Activated naive CD4-positive, alpha-beta T cell treated with anti-CD3 and anti-CD28 coated beads, Interleukin-2, amount 10 ng/mL, durations not matched to agents 7 days and 5 days (primary cell): ENCODE measurements around the gene CYP3A5.
"Not testable (repeated sequence)": the region's sequence is repeated elsewhere in the genome, so short reads cannot be mapped to it uniquely, and the experiment has no call there.

Source experiments
- CTCF ChIA-PET: fragments of 350-600 bp; sonication (Branson Sonifier 250); formaldehyde crosslinking; loops from one replicate; lab custom pipeline; 2021; ENCODE audit warnings: antibody characterized with exemption; lab: Charles Lee
- DNase-seq: peaks from one replicate; pipeline ENCODE4 v3.0.0-alpha.2; 2020
- H3K27ac Mint-ChIP-seq: one replicate; pipeline ENCODE4 v1.8.0; 2021; ENCODE audit warnings: mild to moderate bottlenecking, moderate library complexity, mixed read lengths
- H3K27me3 Mint-ChIP-seq: one replicate; pipeline ENCODE4 v1.8.0; 2021; ENCODE audit warnings: mild to moderate bottlenecking, mixed read lengths
- H3K36me3 Mint-ChIP-seq: one replicate; pipeline ENCODE4 v1.8.0; 2021; ENCODE audit warnings: mixed read lengths
- H3K4me1 Mint-ChIP-seq: one replicate; pipeline ENCODE4 v1.8.0; 2021; ENCODE audit warnings: mixed read lengths
- H3K4me3 Mint-ChIP-seq: one replicate; pipeline ENCODE4 v1.8.0; 2021; ENCODE audit warnings: mild to moderate bottlenecking, moderate library complexity, mixed read lengths
- H3K9me3 Mint-ChIP-seq: one replicate; pipeline ENCODE4 v1.8.0; 2021; ENCODE audit warnings: mixed read lengths

The CYP3A5 gene

DNA sequence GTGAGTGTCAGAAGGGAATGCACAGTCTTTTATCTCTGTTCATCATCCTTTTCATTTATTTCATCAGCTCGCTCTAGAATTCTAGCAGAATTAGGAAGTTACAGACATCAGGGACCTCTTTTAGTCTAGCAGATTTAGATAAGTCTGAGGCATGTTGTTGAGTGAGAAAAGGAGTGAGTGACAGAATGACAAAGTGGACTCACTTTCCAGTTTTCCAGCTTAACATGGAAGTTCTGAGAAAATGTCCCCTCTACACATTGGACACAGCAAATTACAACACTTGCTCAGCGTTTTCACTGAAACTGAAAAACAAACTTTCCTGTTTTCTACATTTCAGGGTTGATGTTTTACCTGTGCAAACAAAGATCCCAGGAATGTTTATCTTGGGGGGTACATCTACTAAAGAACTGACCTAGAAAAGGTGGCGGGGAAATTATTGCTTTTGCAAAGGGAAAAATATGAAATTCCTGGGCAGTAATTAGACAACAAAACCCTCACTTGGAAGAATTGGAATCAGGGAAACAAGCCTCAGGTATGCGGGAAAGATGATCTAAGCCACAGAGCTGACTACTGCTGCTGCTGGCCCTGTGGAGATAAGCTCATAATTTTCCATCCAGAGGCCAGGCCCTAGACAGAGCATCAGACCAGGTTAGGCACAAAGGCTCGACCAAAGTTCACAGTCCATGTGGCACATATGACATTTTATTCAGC, 14.6 kb upstream of the CYP3A5 start:
- CTCF ChIA-PET, result no interaction called here

DNA sequence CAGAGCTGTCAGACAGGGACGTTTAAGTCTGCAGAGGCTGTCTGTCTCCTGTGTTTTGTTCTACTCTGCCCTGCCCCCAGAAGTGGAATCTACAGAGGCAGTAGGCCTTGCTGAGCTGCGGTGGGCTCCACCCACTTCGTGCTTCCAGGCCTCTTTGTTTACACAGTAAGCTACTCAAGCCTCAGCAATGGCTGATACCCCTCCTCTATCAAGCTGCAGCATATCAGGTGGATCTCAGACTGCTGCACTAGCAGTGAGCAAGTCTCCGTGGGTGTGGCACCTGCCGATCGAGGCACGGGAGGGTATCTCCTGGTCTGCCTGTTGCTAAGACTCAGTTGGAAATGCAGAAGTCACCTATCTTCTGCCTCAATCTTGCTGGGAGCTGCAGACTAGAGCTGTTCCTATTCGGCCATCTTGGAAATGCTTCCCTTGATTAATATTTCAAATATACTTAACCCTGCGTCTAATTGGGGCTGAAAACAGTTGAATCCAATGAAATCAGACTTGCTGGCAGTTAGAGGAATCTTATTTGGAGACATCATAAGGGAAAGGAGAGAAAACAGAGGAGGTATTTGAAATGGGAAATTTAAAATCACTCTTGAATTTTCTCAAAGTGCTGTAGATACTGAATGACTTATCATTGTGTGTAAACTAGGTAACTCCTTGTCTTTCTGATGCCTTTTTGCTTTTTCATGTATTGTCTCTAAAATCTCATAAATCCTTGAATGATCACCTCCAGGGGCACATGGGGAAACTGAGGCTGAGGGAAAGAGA, 13.8 kb upstream of the CYP3A5 start:
- peaks cover 5% of the 10 kb centered on the region for H3K4me1 Mint-ChIP-seq
- peaks cover 12% of the 10 kb centered on the region for H3K9me3 Mint-ChIP-seq
- H3K27ac Mint-ChIP-seq, result no peak overlapping the region
- H3K27me3 Mint-ChIP-seq, result no peaks in the 10 kb centered on the region
- peak; percentile 28 for DNase-seq
- H3K4me3 Mint-ChIP-seq, result no peak overlapping the region
- CTCF ChIA-PET, result no interaction called here
- peaks cover 3% of the 10 kb centered on the region for H3K36me3 Mint-ChIP-seq

More for the DNA sequence above, 14.6 kb upstream of the CYP3A5 start:
- Mint-ChIP-seq H3K4me3 (no peak overlapping the region), H3K27me3 (no peaks in the 10 kb centered on the region), H3K9me3 (peaks cover 12% of the 10 kb centered on the region), H3K36me3 (peaks cover 3% of the 10 kb centered on the region), H3K4me1 (peaks cover 5% of the 10 kb centered on the region), H3K27ac (no peak overlapping the region)
- DNase-seq, result no peak

DNA sequence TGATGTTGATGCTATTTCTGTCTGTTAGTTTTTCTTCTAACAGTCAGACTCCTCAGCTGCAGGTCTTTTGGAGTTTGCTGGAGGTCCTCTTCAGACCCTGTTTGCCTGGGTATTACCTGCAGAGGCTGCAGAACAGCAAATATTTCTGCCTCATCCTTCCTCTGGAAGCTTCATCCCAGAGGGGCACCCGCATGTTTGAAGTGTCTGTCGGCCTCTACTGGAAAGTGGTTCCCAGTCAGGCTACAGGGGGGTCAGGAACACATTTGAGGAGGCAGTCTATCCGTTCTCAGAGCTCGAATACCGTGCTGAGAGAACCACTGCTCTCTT, 13.3 kb upstream of the CYP3A5 start:
- H3K36me3 Mint-ChIP-seq, result peaks cover 3% of the 10 kb centered on the region
- DNase-seq, result no peak
- H3K27me3 Mint-ChIP-seq, result no peaks in the 10 kb centered on the region
- H3K4me1 Mint-ChIP-seq, result peaks cover 5% of the 10 kb centered on the region
- CTCF ChIA-PET, result no interaction called here
- no peak overlapping the region for H3K27ac Mint-ChIP-seq
- no peak overlapping the region for H3K4me3 Mint-ChIP-seq
- H3K9me3 Mint-ChIP-seq, result peaks cover 12% of the 10 kb centered on the region

GRCh38 chr7:99692563-99692962, 12.8 kb upstream of the CYP3A5 start:
- H3K27ac Mint-ChIP-seq, H3K27me3 Mint-ChIP-seq, H3K36me3 Mint-ChIP-seq, H3K4me1 Mint-ChIP-seq, H3K4me3 Mint-ChIP-seq, DNase-seq, CTCF ChIA-PET: not testable (repeated sequence)
- H3K9me3 Mint-ChIP-seq, result peaks cover 12% of the 10 kb centered on the region

- H3K9me3 Mint-ChIP-seq, result peaks cover 12% of the 10 kb centered on the region
- H3K4me3 Mint-ChIP-seq, H3K4me1 Mint-ChIP-seq, CTCF ChIA-PET, H3K27me3 Mint-ChIP-seq, DNase-seq, H3K27ac Mint-ChIP-seq, H3K36me3 Mint-ChIP-seq: not testable (repeated sequence)
Measured at GRCh38 chr7:99691658-99692057, 11.9 kb upstream of the CYP3A5 start.

GRCh38 chr7:99690918-99691317, 11.1 kb upstream of the CYP3A5 start:
- H3K9me3 Mint-ChIP-seq, result peaks cover 12% of the 10 kb centered on the region

GRCh38 chr7:99685871-99686608, 6.2 kb upstream of the CYP3A5 start:
- H3K36me3 Mint-ChIP-seq, CTCF ChIA-PET, H3K4me1 Mint-ChIP-seq, H3K27ac Mint-ChIP-seq, H3K4me3 Mint-ChIP-seq, H3K27me3 Mint-ChIP-seq, H3K9me3 Mint-ChIP-seq, DNase-seq: not testable (repeated sequence)

More at GRCh38 chr7:99690918-99691317, 11.1 kb upstream of the CYP3A5 start:
- H3K4me3 Mint-ChIP-seq, H3K36me3 Mint-ChIP-seq, CTCF ChIA-PET, H3K27ac Mint-ChIP-seq, H3K4me1 Mint-ChIP-seq, DNase-seq, H3K27me3 Mint-ChIP-seq: not testable (repeated sequence)

- no peak overlapping the region for H3K4me3 Mint-ChIP-seq
- H3K9me3 Mint-ChIP-seq, result no peaks in the 10 kb centered on the region
- H3K36me3 Mint-ChIP-seq, result no peaks in the 10 kb centered on the region
- H3K27ac Mint-ChIP-seq, result no peak overlapping the region
- CTCF ChIA-PET, result no interaction called here
- DNase-seq, result no peak
- H3K27me3 Mint-ChIP-seq, result peaks cover 5% of the 10 kb centered on the region
- no peaks in the 10 kb centered on the region for H3K4me1 Mint-ChIP-seq
Measured at GRCh38 chr7:99685129-99685758, 5.4 kb upstream of the CYP3A5 start.

- no peaks in the 10 kb centered on the region for H3K27me3 Mint-ChIP-seq
- DNase-seq, result no peak
- H3K9me3 Mint-ChIP-seq, result no peaks in the 10 kb centered on the region
- H3K4me1 Mint-ChIP-seq, result peaks cover 17% of the 10 kb centered on the region
- H3K27ac Mint-ChIP-seq, result no peak overlapping the region
- CTCF ChIA-PET, result no interaction called here
- H3K36me3 Mint-ChIP-seq, result no peaks in the 10 kb centered on the region
- no peak overlapping the region for H3K4me3 Mint-ChIP-seq
Measured at GRCh38 chr7:99679032-99679399, 780 bp downstream of the CYP3A5 start.

DNA sequence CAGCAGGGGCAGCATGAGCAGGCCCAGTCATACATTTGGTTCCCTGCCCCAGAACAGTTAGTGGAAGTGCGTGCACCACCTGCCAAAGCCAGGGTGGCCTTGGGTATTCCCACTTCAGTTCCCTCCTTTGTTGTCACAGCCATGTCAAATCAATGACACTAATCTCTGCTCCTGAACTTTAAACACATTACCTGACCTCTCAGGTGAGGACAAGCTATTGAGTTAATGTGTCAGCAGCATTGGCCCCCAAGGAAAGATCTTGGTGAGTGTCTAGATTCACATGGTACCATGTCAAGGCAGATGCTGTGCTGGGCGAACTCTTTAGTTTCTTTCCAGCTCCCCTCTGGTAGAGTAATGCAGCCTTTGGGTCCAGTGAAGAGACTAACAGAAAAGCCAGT, 2.1 kb downstream of the CYP3A5 start:
- H3K4me3 Mint-ChIP-seq, result no peak overlapping the region
- no peaks in the 10 kb centered on the region for H3K27me3 Mint-ChIP-seq
- H3K4me1 Mint-ChIP-seq, result peaks cover 17% of the 10 kb centered on the region
- no peaks in the 10 kb centered on the region for H3K36me3 Mint-ChIP-seq
- no peaks in the 10 kb centered on the region for H3K9me3 Mint-ChIP-seq
- CTCF ChIA-PET, result no interaction called here
- DNase-seq, result no peak
- no peak overlapping the region for H3K27ac Mint-ChIP-seq

DNA sequence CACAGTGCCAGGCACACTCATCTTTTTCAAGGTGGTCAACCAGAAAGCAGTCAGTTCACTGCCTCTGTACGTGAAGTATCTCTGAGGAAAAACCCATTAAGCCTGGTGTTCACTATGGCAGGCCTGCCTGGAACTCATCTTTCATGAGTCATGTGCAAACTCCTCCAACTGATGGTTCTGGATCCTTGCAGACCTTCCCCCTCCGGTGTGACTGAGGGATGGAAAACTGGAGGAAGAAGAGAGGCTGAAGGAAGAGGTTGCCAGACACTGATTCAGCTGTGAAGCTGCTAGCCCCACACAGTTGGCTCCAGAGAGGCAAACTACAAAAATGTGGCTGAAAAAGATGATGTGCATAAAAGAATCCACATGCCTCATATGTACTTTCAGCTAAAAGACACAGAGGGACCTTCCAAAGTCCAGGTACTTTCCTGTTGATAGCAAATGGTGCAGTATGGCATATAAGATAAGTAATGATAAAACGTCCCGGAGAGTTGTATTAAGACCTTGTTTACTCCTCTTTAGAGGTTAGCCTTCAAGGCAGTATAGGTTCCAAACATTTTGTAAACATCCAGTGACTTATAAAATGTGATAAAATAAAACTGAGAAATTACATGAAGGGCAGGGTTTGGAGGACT, 2.7 kb downstream of the CYP3A5 start:
- CTCF ChIA-PET, result no interaction called here
- Mint-ChIP-seq H3K9me3 (no peaks in the 10 kb centered on the region), H3K36me3 (no peaks in the 10 kb centered on the region), H3K27me3 (no peaks in the 10 kb centered on the region), H3K27ac (no peak overlapping the region), H3K4me1 (peaks cover 17% of the 10 kb centered on the region), H3K4me3 (no peak overlapping the region)
- DNase-seq, result no peak

GRCh38 chr7:99674995-99675742, 4.6 kb downstream of the CYP3A5 start:
- Mint-ChIP-seq H3K4me3 (no peak overlapping the region), H3K36me3 (no peaks in the 10 kb centered on the region), H3K27ac (no peak overlapping the region), H3K27me3 (no peaks in the 10 kb centered on the region), H3K4me1 (peaks cover 17% of the 10 kb centered on the region), H3K9me3 (no peaks in the 10 kb centered on the region)
- DNase-seq, result no peak
- CTCF ChIA-PET, result no interaction called here

GRCh38 chr7:99672573-99672972, 7.2 kb downstream of the CYP3A5 start:
- no peak for DNase-seq
- CTCF ChIA-PET, result interaction anchor here (0.6 kb wide), 1 partner anchor 383 kb away, joined by 3 read pairs; no protein-coding TSS in a partner anchor
- no peak overlapping the region for H3K4me3 Mint-ChIP-seq
- no peaks in the 10 kb centered on the region for H3K27me3 Mint-ChIP-seq
- H3K4me1 Mint-ChIP-seq, result peaks cover 17% of the 10 kb centered on the region
- H3K27ac Mint-ChIP-seq, result no peak overlapping the region
- no peaks in the 10 kb centered on the region for H3K9me3 Mint-ChIP-seq
- peaks cover 2% of the 10 kb centered on the region for H3K36me3 Mint-ChIP-seq
